Peyer's patch (tissue), 4 donors: ENCODE measurements around the gene MILR1.

Source experiments
- CTCF ChIP-seq, 6 experiments: fragments of 450-650 bp in 4 of 6; fragments of 200-600 bp in 2 of 6; sonication (generic) in 1 of 6; IDR thresholded peaks; one replicate each; pipeline ENCODE4 v1.5.1; 2017 to 2019; ENCODE audit warnings: antibody characterized with exemption in 6 of 6, mild to moderate bottlenecking in 3 of 6, moderate library complexity in 1 of 6
- POLR2A ChIP-seq, 2 donors: fragments of 450-650 bp; IDR thresholded peaks; one replicate each; pipeline ENCODE4 v1.5.1; 2017; ENCODE audit warnings: antibody characterized with exemption in 2 of 2, mild to moderate bottlenecking in 2 of 2, moderate library complexity in 2 of 2

- peak; percentile 9 to 54 (median 45) for TF ChIP-seq CTCF (IDR thresholded peaks at IDR 0.05)
- no peak for TF ChIP-seq POLR2A (IDR thresholded peaks at IDR 0.05)
Observed at GRCh38 chr17:64507413-64507782, 58.5 kb downstream of the MILR1 start.
